ENCODE results near the gene AUH. TPM values are rescaled to one million over a fixed set of nuclear protein-coding genes. Genes with fewer than 3 reads are reported as not detected.

The AUH gene
- total and polyA plus RNA-seq, 12 donors = 16.3 to 56.3 (median 44.2) TPM

- peak overlapping the region in 9 of 10 donors; percentile 22 to 99 (median 55) for H3K27ac ChIP-seq
- H3K36me3 ChIP-seq = peaks cover 0 to 5% (median 0%) of the 10 kb centered on the region in 9 donors
- H3K9me3 ChIP-seq = peaks cover 0 to 19% (median under 1%) of the 10 kb centered on the region in 11 donors
- peak overlapping the region in 1 of 10 donors; percentile 3 for H3K4me3 ChIP-seq
- ATAC-seq (peak in 7 of 8 donors; percentile 16 to 69 (median 34)), DNase-seq (peak in 1 of 2 donors; percentile 70)
- no peaks in the 10 kb centered on the region for H3K27me3 ChIP-seq
- H3K4me1 ChIP-seq = peaks cover 0 to 76% (median 35%) of the 10 kb centered on the region in 9 donors
- intact Hi-C loops (cut with DNase I) = loop anchor here in 5 of 10 donors (10.0 kb wide), 5 partner anchors 57 to 217 kb away; no protein-coding TSS in a partner anchor
- no peak for TF ChIP-seq CTCF (IDR thresholded peaks at IDR 0.05)
- 54 to 57% methylated on average over 13 of the region's 13 CpGs for WGBS, 2 donors
These were observed 164.2 kb downstream of the AUH start for GRCh38 chr9:91197232-91198181.

DNA sequence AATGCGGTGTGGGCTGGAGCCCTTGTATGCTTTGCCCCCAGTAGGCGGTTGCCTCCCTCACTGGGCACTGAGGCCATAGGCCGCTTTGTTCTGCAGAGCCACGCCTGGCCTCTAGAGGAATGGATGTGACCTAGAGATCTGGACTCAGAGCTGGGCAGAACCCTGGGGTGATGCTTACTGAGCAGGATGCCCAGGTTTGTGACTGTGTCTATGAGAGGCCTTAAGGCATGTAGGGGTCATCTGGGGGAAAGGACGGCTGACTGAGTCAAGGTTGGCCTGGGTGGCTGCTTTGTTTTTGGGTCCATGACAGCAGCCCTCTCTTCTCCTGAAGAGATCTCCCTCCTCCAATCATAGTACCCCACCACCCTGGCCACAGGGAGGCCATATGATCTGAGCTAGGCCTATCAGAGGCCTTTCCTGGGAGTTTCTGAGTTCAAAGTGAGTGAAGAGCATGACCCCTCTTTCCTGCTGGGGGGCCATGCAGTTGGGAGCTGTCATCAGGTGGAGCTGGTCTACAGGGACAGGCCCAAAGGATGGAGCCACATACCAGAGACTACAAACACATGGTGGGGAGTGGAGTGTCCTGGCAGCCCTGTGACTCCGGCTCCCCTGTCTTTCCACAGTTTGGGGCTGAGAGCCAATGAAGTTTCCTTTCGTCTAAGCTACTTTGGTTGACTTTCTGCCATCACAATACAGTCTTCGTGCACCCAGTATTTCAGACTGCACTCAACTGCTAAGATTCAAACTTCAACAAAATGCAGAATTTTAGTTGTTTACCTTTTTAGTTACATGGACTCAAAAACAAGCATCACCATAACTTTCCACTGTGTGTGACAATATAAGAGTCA lies 165.4 kb downstream of the AUH start:
- ATAC-seq = no peak
- 82 to 87% methylated on average over 8 of the region's 8 CpGs for WGBS, 2 donors
- Histone ChIP-seq H3K36me3 (peaks cover 0 to 1% (median 0%) of the 10 kb centered on the region in 9 donors), H3K4me1 (peaks cover 0 to 88% (median 47%) of the 10 kb centered on the region in 9 donors), H3K27ac (peak overlapping the region in 9 of 10 donors; percentile 22 to 99 (median 55)), H3K27me3 (no peaks in the 10 kb centered on the region), H3K9me3 (peaks cover 0 to 11% (median 0%) of the 10 kb centered on the region in 11 donors), H3K4me3 (no peak overlapping the region)
- no peak for TF ChIP-seq CTCF (IDR thresholded peaks at IDR 0.05)
- DNase-seq = no peak
- intact Hi-C loops (cut with DNase I) = loop anchor here in 5 of 10 donors (10.0 kb wide), 5 partner anchors 58 to 218 kb away; no protein-coding TSS in a partner anchor

- intact Hi-C loops (cut with DNase I) = loop anchor here in 6 of 10 donors (2.0 to 10.0 kb wide), 6 partner anchors 59 to 229 kb away; no protein-coding TSS in a partner anchor
- H3K4me3 ChIP-seq = no peak overlapping the region
- no peaks in the 10 kb centered on the region for H3K36me3 ChIP-seq
- peaks cover 0 to 2% (median 0%) of the 10 kb centered on the region in 11 donors for H3K9me3 ChIP-seq
- no peak for TF ChIP-seq CTCF (IDR thresholded peaks at IDR 0.05)
- DNase-seq (no peak), ATAC-seq (no peak)
- no peaks in the 10 kb centered on the region for H3K27me3 ChIP-seq
- peak overlapping the region in 8 of 10 donors; percentile 1 to 99 (median 81) for H3K27ac ChIP-seq
- peaks cover 0 to 88% (median 48%) of the 10 kb centered on the region in 9 donors for H3K4me1 ChIP-seq
- whole genome bisulfite sequencing, 2 donors = 97% methylated on average over 5 of the region's 5 CpGs
These were observed 166.2 kb downstream of the AUH start for GRCh38 chr9:91195372-91196012.

Measured in heart right ventricle (tissue), 16 donors.